Cardiac septum (tissue), 1 donor: ENCODE data around the gene WDR44. TPM values are rescaled to one million over a fixed set of nuclear protein-coding genes. Genes with fewer than 3 reads are reported as not detected.
"Not testable (repeated sequence)": the region's sequence is repeated elsewhere in the genome, so short reads cannot be mapped to it uniquely, and the experiment has no call there.

ENCODE experiments used
- DNase-seq: peaks from one replicate; pipeline ENCODE4 v3.0.0-alpha.2; 2020; ENCODE audit warnings: low spot score
- intact Hi-C: fragments of 100-400 bp; cut with DNase I; formaldehyde crosslinking; loops from one replicate; pipeline ENCODE4 v1.14.0; 2022
- long read RNA-seq: library from polyadenylated mRNA; unstranded; transcript quantifications from one replicate; pipeline ENCODE4 v2.0.0, GENCODE V29; 2021
- total RNA-seq: library from RNA; stranded (reverse); fragmentation: NEBNext Ultra II Directional; extraction: Animal tissue kit (Norgen Biotek cat#: 25700); gene quantifications from one replicate; pipeline ENCODE4 v1.2.1, GENCODE V29; 2021
- donor health status: DM: no; HTN: no; CAD: no.

WDR44 gene
- 13.5 TPM for total RNA-seq
- long read RNA-seq, full-length matches to known transcripts, result 11 of 20 reads
- long read RNA-seq, partial matches to known transcripts, result 5 of 20 reads
- long read RNA-seq, other reads (novel, unspliced or antisense), result 4 of 20 reads

- intact Hi-C loops, result no loop called here
- peak; percentile 97 for DNase-seq
These were observed at the start of gene WDR44 for GRCh38 chrX:118345464-118346257. TSS of gene WDR44 (plus strand) at chrX:118346106. CDS start at chrX:118346504, 398 bp downstream.

GRCh38 chrX:118305827-118306226, 40.1 kb upstream of the WDR44 start:
- DNase-seq, intact Hi-C loops: not testable (repeated sequence)

- intact Hi-C loops, result no loop called here
- DNase-seq, result no peak
These were observed 30.4 kb upstream of the WDR44 start for GRCh38 chrX:118315529-118315928.

- no peak for DNase-seq
- intact Hi-C loops, result no loop called here
These were observed 21.3 kb upstream of the WDR44 start for GRCh38 chrX:118324588-118324987.

GRCh38 chrX:118325453-118325852, 20.5 kb upstream of the WDR44 start:
- intact Hi-C loops, result no loop called here
- DNase-seq, result no peak

GRCh38 chrX:118329175-118329574, 16.7 kb upstream of the WDR44 start:
- DNase-seq, result no peak
- intact Hi-C loops, result no loop called here

- intact Hi-C loops, result no loop called here
- no peak for DNase-seq
These were observed 8.2 kb upstream of the WDR44 start for GRCh38 chrX:118337687-118338086.

- intact Hi-C loops, result no loop called here
- no peak for DNase-seq
These were observed 7.0 kb upstream of the WDR44 start for GRCh38 chrX:118338930-118339329.

GRCh38 chrX:118345045-118345463, 852 bp upstream of the WDR44 start:
- intact Hi-C loops, result no loop called here

GRCh38 chrX:118346258-118347094, 570 bp downstream of the WDR44 start:
- peak; percentile 80 for DNase-seq
- intact Hi-C loops, result no loop called here

More at GRCh38 chrX:118345045-118345463, 852 bp upstream of the WDR44 start:
- no peak for DNase-seq

- DNase-seq, result no peak
- intact Hi-C loops, result no loop called here
These were observed 1.2 kb downstream of the WDR44 start for GRCh38 chrX:118347131-118347530.

GRCh38 chrX:118347736-118348135, 1.8 kb downstream of the WDR44 start:
- intact Hi-C loops, result no loop called here

GRCh38 chrX:118348186-118348810, 2.4 kb downstream of the WDR44 start:
- DNase-seq, result no peak
- intact Hi-C loops, result no loop called here

More at GRCh38 chrX:118347736-118348135, 1.8 kb downstream of the WDR44 start:
- DNase-seq, result no peak

- no peak for DNase-seq
- intact Hi-C loops, result no loop called here
These were observed 3.3 kb downstream of the WDR44 start for GRCh38 chrX:118349188-118349587.

GRCh38 chrX:118350221-118350620, 4.3 kb downstream of the WDR44 start:
- intact Hi-C loops, result no loop called here
- no peak for DNase-seq

GRCh38 chrX:118350706-118351105, 4.8 kb downstream of the WDR44 start:
- no peak for DNase-seq
- intact Hi-C loops, result no loop called here

- no peak for DNase-seq
These were observed 6.7 kb downstream of the WDR44 start for GRCh38 chrX:118352566-118352965.

GRCh38 chrX:118353081-118353850, 7.4 kb downstream of the WDR44 start:
- no peak for DNase-seq
- intact Hi-C loops, result no loop called here

More at GRCh38 chrX:118352566-118352965, 6.7 kb downstream of the WDR44 start:
- intact Hi-C loops, result no loop called here

GRCh38 chrX:118355225-118355920, 9.5 kb downstream of the WDR44 start:
- intact Hi-C loops, result no loop called here
- no peak for DNase-seq
